MV-4-11 (cell line): ENCODE measurements around the gene RANBP2.
"Not testable (repeated sequence)": the region's sequence is repeated elsewhere in the genome, so short reads cannot be mapped to it uniquely, and the experiment has no call there.

ENCODE experiments used
- DNase-seq: peaks from one replicate; lab custom pipeline; 2025; lab: John Stamatoyannopoulos, UW

Gene RANBP2

DNA sequence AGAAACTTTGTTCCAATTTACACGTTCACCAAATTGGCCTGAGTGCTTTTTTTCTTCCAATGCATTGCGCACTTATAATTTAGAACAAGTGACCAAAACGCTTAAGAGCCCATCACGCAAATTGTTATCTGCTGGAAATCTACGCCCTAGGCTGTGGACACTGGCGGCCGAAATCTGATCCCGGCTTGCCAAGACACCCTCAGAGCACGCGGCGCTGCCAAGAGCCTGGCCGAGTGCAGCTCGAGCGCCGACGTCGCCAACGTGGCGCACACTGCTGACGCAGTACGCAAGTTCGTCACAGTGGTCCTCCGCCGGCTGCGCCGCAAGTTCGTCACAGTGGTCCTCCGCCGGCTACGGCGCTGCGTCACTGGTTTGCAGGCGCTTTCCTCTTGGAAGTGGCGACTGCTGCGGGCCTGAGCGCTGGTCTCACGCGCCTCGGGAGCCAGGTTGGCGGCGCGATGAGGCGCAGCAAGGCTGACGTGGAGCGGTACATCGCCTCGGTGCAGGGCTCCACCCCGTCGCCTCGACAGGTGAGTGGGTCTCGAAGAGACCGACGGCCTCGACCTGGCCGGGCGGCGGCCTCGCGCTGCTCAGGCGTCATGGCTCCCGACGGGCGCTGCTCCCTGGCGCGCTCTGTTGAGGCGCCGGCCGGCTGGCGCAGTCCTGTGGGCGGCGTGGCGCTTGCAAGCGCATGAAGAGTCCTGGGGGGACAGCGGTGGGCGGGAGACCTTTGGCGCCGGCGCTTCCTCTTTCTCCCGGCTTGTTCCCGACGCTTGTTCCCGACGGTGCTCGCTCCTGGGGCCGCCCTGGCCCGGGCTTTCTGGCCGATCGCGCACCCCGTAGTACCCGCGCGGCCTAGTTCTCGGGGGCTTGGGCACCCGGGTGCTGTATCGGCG is at the start of gene RANBP2:
RANBP2 (plus strand) TSS at position 334 of the 896 bp plus-strand sequence; CDS start at position 459, 125 bp downstream.
- DNase-seq: peak; percentile 96

DNA sequence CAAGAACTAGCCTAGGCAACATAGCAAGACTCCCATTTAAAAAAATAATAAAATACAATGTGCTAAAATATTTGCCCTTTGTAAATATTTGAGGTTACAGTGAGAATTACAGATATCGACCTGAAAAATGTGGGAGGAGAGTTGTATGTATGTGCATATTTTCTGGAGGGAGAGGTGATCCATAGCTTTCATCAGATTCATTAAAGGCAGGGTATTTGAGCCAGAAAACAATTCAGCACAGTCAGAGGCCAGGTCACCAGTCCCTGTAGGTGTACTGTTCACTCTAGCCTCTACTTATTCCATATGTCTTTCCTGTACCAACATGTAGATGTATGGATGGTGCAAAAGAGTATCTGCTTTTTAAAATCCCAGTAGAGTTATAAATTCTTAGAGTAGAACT is 49.0 kb upstream of the RANBP2 start:
- not testable (repeated sequence) for DNase-seq

DNA sequence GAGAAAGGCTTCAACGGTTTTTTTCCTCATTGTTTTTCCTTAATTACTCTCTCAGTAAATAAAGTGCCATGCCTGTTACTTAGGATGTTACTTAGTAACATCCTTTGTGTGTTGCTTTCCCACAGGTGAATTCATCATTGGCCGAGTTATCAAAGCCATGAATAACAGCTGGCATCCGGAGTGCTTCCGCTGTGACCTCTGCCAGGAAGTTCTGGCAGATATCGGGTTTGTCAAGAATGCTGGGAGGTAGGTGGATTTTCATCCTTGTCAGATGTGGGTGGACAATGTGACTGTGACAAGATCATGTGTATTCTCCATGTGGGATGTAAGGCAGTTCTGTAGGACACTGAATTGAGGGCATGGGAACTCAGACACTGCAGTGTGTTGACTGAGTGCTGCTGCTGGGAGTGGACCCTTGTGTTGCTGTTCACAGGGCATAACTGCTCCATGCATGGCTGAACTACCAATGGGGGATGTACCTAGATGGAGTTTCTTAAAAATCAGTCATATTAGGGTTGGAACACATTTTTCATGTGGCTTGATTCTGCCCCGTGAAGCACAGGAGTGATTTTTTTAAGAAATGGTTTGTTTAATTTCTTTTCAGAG is 47.0 kb upstream of the RANBP2 start:
- not testable (repeated sequence) for DNase-seq

DNA sequence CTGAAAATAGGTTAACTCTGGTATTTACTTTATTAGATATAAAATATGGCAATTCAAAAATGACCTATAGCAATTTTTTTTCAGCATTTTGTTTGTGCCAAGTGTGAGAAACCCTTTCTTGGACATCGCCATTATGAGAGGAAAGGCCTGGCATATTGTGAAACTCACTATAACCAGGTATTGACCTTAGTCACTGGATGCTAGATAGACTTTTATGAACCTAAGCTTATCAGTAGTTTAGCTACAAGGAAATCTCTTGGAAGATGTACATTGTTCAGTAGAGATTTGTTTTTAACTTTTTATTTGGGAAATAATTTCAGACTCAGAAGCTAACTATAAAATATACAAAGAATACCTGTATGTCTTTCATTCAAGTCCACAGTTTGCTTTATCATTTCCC is 42.8 kb upstream of the RANBP2 start:
- not testable (repeated sequence) for DNase-seq

DNA sequence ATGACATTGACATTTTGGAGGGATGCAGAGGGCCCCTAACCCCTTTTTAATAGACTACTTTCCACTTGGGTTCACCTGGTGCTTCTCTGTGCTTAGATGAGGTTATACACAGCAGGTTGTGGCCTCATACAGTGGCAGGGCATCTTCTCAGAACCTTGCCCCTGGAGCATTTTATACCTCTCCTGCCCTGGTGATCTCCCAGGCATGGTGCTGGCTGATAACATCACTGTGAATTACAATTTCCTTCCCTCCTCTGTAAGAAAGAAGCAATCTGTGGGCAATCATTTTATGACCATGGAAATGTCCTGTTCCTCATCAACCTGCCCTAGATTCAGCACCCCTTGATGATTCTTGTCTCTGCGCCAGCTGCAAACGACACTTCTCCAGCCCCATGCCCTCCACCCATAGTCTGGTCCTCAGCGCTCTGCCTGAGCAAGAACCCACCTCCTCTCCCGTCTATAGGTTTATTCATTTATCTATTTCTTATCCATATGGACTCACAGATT is 42.0 kb upstream of the RANBP2 start:
- DNase-seq: not testable (repeated sequence)

DNA sequence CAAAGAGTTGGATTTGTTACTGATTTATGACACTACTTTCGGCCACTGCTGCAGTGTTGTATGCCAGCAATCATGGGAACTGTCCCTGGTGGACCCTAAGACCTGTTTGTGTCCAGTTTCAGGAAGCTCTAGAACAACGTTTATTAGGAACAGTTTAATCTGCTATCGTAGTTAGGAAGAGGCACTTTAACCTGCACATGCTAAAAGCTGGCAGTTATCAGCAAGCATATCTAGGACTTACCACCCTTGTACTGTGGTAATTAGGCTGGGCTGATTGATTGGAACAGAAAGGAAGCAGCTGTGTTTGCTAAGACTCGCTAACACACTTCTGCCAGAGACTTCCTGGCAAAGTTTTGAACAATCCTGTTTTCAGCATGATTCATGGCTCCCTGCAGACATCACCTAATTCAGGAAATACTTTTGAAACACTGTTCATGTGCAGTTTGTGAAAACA is 41.1 kb upstream of the RANBP2 start:
- DNase-seq: peak; percentile 18

DNA sequence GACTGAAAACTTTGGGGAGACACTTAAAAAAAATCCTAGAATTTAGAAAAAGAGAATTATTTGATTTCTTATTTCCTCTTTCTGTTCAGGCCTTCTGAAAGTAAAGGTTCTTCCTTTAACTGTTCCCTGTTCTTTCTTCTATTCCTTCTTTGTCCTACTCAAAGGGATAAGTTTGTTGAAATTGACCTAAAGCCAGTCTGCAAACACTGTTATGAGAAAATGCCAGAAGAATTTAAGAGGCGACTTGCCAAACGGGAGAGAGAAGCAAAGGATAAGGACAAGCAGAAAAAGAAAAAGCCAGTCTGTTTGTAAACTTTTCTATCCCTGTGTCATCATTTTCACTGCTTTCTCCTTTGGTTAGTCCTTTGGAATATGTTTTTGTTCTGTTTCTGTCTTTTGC is 38.5 kb upstream of the RANBP2 start:
- not testable (repeated sequence) for DNase-seq

DNA sequence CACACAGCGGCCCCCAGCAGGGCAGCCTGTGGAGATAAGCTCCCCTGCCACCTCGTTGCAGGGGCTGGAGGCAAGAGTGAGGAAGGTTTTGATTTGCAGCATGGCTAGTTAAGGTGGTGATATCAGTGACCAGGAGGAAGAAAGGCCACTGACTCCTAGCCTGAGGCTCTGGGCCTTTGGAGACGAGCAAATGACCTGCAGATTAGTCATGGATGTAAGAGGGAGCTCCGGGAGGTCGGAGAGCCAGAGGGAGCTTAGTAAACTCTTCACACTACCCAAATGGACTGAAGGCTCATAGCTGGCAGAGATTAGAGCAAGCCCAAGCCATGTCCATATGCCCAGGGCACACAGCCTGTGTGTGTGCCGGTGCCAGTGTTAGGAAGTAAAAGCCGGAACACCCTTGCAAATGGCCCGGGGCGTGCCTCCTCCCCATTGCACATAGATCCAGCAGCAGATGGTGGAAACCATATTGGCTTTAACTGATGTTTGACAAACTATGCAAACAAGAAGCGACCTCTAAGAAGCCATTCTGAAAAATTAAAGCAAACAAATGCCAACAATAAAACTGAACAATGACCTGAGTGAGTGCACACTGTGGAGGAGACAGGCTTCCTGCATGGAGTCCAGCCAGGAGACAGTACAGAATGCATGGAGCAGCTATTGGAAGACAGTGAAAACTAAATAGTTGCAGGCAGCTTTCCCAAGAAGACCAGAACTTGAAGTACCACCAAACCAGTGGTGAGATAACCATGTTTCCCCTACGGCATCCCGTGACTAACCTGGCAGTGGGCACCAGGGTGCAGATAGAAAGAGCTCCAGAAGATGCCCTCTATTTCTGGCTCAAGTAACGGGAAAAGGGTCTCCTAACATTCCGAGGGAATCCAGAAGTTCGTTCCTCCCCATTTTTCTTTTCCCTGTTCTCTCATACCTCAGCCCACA is 30.2 kb upstream of the RANBP2 start:
- DNase-seq: not testable (repeated sequence)

DNA sequence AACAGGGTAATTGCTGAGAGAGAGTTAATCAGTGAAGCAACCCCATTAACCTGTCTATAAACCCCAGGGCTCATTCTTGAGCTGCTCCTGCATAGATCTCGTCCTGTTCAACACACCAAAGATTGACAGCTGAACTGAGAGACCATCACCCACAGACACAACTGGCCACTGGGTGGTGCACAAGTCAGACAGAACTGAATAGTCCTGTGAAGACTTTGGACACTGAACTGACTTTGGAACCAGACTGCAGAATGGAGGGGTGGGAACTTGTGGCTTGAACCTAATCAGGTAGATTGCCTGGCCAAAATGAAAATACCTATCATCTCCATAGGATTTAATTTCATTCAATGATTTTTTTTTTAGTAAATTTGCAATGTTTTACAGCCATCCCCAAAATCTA is 29.3 kb upstream of the RANBP2 start:
- DNase-seq: not testable (repeated sequence)

DNA sequence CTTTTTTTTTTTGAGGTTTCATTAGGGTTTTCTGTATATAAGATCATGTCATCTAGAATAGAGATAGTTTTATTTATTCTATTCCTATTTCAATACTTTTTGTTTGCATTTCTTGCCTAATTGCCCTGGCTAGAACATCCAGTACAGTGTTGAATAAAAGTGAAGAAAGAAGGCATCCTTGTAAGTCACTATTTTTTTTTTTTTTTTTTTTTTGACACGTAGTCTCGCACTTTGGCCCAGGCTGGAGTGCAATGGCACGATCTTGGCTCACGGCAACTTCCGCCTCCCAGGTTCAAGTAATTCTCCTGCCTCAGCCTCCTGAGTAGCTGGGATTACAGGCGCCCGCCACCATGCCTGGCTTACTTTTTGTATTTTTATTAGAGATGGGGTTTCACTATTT is 27.8 kb upstream of the RANBP2 start:
- DNase-seq: no peak

DNA sequence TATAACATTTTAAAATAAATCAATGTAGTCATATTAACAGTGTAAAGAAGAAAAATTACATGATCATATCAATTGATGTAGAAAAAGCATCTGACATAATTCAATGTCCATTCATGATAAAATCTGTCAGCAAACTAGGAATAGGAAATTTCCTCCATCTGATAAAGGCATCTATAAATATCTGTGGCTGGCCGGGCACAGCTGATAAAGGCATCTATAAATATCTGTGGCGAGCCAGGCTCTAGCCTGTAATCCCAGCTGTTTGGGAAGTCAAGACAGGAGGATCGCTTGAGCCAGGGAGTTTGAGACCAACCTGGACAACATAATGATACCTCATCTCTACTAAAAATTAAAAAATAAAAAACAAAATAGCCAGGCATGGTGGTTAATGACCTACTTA is 18.1 kb upstream of the RANBP2 start:
- DNase-seq: no peak

DNA sequence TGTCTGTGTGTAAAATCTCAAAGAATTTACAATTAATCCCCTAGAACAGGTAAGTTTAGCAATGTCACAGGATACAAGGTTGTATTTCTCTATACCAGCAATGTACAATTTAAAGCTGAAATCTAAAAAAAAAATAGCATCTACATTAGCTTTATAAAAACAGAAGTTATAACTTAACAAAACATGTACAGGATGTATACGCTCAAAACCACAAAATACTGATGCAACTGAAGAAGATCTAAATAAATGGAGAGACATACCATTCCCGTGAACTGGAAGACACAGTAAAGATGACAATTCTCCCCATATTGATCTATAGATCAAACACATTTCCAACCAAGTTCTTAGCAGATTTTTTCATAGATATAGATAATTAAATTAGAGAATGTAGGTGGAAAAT is 17.5 kb upstream of the RANBP2 start:
- DNase-seq: peak; percentile 7

DNA sequence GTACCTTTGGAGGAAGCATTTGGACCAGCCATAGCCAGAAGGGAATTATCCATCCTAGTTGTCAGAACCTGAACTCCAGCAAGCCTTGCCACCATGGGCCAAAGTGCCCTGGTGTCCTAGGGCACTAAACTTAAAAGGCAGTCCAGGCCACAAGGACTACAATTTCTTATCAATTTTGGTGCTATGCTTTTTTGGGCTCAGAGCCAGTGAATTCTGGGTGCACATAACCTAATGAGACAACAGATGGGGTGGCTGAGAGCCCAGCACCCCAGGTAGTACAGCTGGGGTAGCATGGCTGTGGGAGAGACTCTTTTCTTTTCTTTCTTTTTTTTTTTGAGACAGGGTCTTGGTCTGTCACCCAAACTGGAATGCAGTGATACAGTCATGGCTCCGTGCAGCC is 14.4 kb upstream of the RANBP2 start:
- DNase-seq: no peak

DNA sequence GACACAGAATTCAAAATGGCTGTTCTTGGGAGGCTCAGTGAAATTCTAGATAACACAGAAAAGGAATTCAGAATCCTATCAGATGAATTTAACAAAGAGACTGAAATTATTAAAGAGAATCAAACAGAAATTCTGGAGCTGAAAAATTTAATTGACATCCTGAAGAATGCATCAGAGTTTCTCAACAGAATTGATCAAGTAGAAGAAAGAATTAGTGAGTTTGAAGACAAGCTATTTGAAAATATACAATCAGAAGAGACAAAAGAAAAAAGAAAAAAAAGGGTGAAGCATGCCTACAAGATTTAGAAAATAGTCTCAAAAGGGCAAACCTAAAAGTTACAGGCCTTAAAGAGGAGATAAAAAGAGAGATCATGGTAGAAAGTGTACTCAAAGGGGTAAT is 12.0 kb upstream of the RANBP2 start:
- DNase-seq: no peak

DNA sequence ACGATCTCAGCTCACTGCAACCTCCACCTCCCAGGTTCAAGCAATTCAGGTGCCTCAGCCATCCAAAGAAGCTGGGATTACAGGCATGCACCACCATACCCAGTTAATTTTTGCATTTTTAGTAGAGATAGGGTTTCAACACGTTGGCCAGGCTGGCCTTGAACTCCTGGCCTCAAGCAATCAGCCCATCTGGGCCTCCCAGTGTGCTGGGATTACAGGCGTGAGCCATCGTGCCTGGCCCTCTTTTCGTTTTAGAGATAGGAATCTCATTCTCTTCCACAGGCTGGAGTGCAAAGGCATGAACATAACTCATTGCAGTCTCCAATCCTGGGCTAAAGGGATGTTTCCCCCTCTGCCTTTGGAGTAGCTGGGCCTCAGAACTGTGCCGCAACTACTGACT is 2.3 kb upstream of the RANBP2 start:
- DNase-seq: not testable (repeated sequence)

DNA sequence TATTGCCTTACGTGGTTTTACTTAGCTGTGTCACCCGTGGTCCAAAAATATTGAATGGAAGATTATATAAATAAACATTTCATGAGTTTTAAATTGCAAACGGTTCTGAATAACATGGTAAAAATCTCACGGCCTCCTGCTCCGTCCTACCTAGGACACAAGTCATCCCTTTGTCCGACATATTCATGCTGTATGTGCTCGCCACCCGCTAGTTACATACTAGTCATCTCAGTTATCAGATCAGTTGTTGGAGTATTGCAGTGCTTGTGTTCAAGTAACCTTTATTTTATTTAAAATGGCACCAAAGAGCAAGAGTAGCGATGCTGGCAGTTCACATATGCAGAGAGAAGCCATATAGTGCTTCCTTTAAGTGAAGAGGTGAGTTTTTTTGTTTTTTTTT is 6.8 kb downstream of the RANBP2 start:
- DNase-seq: not testable (repeated sequence)

DNA sequence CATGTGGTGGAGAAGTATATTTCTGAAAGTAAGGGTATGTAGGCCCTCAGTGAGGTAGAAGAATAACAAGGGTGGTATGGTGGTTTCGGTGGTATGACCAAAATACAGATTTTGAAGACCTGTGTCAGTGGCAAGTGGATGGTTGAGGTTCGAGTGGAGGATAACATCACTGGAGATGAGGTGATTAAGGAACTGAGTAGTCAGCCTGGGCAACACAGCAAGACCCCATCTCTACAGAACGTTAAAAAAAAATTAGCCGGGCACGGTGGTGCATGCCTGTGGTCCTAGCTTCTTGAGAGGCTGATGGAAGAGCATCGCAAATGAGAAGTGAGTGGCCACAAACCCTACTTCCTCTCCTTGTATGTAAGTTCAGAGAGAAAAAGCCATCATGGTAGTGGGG is 15.4 kb downstream of the RANBP2 start:
- DNase-seq: not testable (repeated sequence)

DNA sequence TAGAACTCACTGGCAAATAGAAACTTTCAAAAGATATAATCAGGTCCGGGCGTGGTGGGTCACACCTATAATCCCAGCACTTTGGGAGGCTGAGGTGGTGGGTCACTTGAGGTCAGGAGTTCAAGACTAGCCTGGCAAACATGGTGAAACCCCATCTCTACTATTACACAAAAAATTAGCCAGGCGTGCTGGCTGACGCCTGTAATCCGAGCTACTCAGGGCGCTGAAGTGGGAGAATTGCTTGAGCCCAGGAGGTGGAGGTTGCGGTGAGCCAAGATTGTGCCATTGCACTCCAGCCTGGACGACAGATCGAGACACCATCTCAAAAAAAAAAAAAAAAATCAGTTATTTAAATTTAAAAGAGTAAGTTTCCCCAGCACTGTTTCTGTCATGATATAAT is 38.7 kb downstream of the RANBP2 start:
- not testable (repeated sequence) for DNase-seq

DNA sequence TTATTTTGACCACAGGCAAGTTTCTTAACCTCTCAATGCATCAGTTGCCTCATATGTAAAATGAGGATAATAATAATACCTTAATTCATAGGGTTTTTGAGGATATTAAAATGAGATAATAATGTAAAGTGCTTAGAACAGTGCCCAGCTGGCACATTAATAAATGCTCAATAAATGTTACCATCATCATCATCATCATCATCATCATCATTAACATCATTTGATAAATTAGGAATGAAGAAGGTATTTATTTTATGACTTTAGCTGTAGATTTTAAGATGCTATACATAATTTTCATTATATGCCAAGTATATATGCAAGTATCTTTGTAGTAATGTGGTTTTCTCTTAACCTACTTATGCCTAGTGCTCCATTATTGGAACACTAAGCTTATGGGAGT is 43.3 kb downstream of the RANBP2 start:
- not testable (repeated sequence) for DNase-seq

DNA sequence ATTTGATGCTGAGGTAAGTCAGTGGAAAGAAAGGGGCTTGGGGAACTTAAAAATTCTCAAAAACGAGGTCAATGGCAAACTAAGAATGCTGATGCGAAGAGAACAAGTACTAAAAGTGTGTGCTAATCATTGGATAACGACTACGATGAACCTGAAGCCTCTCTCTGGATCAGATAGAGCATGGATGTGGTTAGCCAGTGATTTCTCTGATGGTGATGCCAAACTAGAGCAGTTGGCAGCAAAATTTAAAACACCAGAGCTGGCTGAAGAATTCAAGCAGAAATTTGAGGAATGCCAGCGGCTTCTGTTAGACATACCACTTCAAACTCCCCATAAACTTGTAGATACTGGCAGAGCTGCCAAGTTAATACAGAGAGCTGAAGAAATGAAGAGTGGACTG is 47.4 kb downstream of the RANBP2 start:
- DNase-seq: not testable (repeated sequence)

DNA sequence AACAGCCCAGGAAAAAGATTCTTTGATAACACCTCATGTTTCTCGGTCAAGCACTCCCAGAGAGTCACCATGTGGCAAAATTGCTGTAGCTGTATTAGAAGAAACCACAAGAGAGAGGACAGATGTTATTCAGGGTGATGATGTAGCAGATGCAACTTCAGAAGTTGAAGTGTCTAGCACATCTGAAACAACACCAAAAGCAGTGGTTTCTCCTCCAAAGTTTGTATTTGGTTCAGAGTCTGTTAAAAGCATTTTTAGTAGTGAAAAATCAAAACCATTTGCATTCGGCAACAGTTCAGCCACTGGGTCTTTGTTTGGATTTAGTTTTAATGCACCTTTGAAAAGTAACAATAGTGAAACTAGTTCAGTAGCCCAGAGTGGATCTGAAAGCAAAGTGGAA is 48.6 kb downstream of the RANBP2 start:
- not testable (repeated sequence) for DNase-seq

DNA sequence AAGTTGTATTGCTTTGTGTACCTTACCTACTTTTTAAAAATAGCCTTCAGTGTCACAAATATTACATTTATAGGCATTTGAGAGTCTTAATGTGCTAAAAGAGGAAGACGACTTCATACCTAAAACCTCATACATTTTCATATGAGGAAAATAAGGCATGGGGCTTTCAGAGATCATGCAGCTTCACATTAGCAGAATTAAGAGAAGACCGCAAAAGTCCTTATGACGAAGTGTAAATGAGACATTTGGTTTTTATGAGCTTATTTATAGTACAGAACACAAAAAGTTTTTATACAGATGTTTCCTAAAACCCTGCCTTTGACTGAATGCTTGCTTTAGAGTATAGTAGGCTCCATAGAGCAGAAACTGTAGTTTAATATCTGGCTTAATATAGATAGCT is 57.2 kb downstream of the RANBP2 start:
- no peak for DNase-seq
